Fibroblast of skin of scalp (primary cell): Measurements from ENCODE around the gene IGSF8.
"Not testable (repeated sequence)": the region's sequence is repeated elsewhere in the genome, so short reads cannot be mapped to it uniquely, and the experiment has no call there.

Experiments used
- DNase-seq: peaks from one replicate; pipeline ENCODE4 v3.0.0-alpha.2; 2013

Gene IGSF8

GRCh38 chr1:160064746-160065145 is 33.7 kb downstream of the IGSF8 start:
- no peak for DNase-seq

GRCh38 chr1:160064164-160064563 is 34.3 kb downstream of the IGSF8 start:
- DNase-seq, result no peak

- DNase-seq, result no peak
Observed at GRCh38 chr1:160063176-160063575, 35.2 kb downstream of the IGSF8 start.

GRCh38 chr1:160062230-160062532 is 36.2 kb downstream of the IGSF8 start:
- DNase-seq, result no peak

- no peak for DNase-seq
Observed at GRCh38 chr1:160061369-160062229, 36.8 kb downstream of the IGSF8 start.

GRCh38 chr1:160058087-160058486 is 40.3 kb downstream of the IGSF8 start:
- DNase-seq, result peak; percentile 5

GRCh38 chr1:160056648-160057169 is 41.7 kb downstream of the IGSF8 start:
- DNase-seq, result no peak

- DNase-seq, result no peak
Observed at GRCh38 chr1:160053548-160054365, 44.7 kb downstream of the IGSF8 start.

GRCh38 chr1:160052936-160053335 is 45.5 kb downstream of the IGSF8 start:
- DNase-seq, result no peak

GRCh38 chr1:160050619-160051018 is 47.8 kb downstream of the IGSF8 start:
- DNase-seq, result no peak

GRCh38 chr1:160050182-160050581 is 48.2 kb downstream of the IGSF8 start:
- DNase-seq, result not testable (repeated sequence)

GRCh38 chr1:160049101-160049500 is 49.3 kb downstream of the IGSF8 start:
- DNase-seq, result no peak

- DNase-seq, result no peak
Observed at GRCh38 chr1:160048335-160048734, 50.1 kb downstream of the IGSF8 start.

- no peak for DNase-seq
Observed at GRCh38 chr1:160047111-160047991, 51.1 kb downstream of the IGSF8 start.

GRCh38 chr1:160046494-160047110 is 51.8 kb downstream of the IGSF8 start:
- peak; percentile 47 for DNase-seq

- no peak for DNase-seq
Observed at GRCh38 chr1:160045653-160046052, 52.8 kb downstream of the IGSF8 start.

- no peak for DNase-seq
Observed at GRCh38 chr1:160043543-160043942, 54.9 kb downstream of the IGSF8 start.
